GM12872 (cell line): ENCODE results near the gene CD84.

Source experiments
- TF ChIP-seq, protein P1 (sequence below): IDR thresholded peaks from 3 replicates; pipeline ENCODE4 v1.5.1; 2011; ENCODE audit warnings: low read depth, mild to moderate bottlenecking, low read length, moderate library complexity; ENCODE audit not compliant: insufficient read depth

Gene CD84

DNA sequence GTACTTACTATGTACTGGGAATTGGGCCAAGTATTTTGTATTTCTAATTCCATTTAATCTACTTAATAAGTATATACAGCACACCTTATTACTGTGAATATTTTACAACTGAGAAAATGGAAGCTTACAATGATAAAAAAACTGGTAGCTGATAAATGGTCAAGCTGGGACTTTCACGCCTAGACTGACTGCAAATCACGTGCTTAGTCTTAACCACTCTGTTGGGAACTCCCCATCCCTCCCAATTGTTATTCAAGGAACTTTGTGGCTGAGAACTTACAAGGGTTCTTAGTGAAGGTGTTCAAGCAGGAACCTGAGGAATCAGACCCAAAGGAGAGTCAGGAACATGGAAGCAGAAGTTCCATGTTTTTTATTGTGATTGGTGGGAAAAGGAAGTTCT is 26.9 kb downstream of the CD84 start:
- TF ChIP-seq, protein P1, sequence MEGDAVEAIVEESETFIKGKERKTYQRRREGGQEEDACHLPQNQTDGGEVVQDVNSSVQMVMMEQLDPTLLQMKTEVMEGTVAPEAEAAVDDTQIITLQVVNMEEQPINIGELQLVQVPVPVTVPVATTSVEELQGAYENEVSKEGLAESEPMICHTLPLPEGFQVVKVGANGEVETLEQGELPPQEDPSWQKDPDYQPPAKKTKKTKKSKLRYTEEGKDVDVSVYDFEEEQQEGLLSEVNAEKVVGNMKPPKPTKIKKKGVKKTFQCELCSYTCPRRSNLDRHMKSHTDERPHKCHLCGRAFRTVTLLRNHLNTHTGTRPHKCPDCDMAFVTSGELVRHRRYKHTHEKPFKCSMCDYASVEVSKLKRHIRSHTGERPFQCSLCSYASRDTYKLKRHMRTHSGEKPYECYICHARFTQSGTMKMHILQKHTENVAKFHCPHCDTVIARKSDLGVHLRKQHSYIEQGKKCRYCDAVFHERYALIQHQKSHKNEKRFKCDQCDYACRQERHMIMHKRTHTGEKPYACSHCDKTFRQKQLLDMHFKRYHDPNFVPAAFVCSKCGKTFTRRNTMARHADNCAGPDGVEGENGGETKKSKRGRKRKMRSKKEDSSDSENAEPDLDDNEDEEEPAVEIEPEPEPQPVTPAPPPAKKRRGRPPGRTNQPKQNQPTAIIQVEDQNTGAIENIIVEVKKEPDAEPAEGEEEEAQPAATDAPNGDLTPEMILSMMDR: no peak

DNA sequence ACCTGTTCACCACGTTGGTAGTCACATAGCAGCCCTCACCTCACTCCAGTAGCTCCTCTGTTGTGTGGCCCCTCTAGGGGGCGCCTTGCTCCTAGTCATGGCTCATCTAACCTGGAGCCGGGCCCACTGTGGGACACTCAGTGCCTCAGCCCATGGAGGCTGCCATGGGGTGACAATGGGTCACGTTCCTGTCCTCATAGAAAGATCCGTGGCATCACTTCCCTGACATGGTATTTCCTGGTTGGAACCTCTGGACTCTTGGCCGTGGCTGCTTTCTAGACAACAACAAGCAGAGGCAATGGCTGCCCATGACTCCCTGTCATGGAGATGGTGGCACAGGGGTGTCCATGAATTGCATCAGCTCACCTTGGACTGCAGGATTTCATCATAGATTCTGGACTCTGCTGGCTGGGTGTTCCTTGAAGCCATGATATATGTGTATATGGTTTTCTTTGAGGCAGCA is 28.7 kb downstream of the CD84 start:
- TF ChIP-seq, protein P1: peak; percentile 66

DNA sequence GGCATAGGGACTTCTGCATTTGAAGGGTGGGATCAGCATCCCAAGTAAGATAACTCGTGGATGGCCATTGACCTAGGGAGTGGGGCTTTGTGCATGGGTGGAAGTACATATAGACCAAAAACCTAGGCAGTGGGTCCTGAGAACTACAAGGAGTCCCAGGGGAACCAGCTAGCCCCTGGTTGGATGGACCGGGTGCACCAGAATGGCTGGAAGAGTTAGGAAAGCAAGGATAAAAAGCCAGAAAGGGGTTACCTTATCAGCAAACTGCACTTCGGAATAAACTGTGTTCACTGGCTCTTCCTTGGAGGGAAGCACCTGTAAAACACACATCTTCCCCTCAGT is 29.7 kb downstream of the CD84 start:
- TF ChIP-seq, protein P1: no peak

DNA sequence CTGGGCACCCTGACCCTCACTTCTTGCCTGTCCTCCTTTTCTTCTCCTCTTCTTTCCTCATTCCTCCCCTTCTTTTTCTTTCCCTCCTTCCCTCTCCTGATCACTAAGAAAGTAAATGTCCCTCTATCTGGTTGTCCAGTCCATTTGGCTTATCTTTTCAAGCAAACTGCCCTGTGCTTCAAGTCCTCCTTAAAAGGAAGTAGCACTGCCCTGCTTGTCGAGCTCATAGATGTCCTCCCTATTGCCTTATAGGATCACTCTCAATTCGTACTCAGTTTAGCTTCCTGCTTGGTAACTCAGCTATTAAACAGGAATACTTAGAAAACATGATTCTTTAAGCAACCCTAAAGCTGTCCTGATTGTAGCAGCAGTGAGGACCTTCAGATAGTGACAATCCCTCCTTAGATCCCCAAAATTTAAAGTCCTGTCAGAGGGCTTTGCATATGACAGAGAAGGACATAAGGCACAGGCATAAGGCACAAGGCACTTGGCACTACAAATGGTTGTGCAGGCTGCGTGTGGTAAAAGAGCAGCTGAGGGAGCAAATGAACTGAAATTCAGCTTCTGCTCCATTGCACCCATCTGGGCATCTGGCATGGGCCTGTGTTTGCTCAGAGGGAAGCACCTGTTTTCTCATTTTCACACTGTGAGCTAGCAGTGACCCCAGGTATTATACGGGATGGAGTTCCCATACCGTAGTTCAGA is 30.2 kb downstream of the CD84 start:
- TF ChIP-seq, protein P1: no peak

DNA sequence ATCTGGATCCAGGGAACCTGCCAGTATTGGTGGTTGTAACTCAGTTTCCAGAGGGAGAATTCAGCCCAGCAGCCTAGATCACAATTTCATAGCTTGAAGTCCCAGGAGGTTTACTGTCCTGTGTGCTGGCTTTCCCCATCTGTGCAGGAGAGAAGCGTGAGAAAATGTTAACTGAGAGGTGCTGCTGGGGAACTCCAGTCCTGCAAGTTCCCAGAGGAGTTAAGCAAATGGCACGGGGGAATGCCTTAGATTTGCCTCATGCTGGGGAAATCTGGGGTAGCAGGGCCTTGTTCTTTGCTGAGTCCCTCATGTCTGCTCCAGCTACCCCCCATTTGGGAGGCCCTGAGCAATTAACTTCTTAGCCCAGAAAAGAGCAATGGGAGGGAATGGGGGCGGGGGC is 31.1 kb downstream of the CD84 start:
- TF ChIP-seq, protein P1: no peak

DNA sequence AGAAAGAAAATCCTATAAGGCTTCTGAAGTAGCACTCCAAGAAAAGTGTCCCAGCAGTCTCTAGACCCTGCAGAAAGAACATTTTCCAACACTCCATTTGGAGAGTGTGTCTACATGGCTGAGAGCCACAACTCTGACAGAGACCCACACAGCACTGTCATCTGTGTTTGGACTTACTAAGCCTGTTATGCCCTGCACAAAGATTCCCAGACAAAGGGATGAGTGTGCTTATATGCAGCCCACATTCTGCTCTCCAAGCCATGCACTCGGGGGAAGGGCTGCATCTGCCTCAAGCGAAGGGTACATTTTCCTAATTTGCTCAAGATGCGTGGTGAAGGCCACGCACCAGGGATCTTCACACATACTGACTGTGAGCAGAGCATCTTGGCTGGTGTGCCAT is 31.9 kb downstream of the CD84 start:
- TF ChIP-seq, protein P1: no peak

DNA sequence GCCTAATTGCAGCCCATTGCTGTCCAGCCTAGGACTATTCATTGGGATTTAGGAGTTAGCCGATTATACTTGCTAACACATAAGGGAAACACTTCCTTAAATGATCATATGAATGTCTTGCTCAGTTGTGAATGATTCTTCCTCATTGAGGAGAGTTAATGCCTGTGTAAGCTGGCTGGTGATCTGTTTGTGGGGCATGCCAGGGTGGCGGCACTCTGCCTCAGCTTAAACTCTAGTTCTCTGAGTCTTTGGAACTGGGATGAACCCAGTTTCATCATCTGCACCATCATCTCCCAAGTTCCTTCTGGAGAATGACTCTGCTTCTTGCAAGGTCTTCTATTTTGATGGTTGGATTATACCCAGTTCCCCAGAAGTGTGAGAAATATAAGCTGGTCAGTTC is 32.4 kb downstream of the CD84 start:
- TF ChIP-seq, protein P1: no peak
